ENCODE measurements around the gene SACM1L.
A peak's percentile ranks its signal among the peaks of the same experiment; 100 is the strongest.
"Not testable (repeated sequence)": the region's sequence is repeated elsewhere in the genome, so short reads cannot be mapped to it uniquely, and the experiment has no call there.

The SACM1L gene

DNA sequence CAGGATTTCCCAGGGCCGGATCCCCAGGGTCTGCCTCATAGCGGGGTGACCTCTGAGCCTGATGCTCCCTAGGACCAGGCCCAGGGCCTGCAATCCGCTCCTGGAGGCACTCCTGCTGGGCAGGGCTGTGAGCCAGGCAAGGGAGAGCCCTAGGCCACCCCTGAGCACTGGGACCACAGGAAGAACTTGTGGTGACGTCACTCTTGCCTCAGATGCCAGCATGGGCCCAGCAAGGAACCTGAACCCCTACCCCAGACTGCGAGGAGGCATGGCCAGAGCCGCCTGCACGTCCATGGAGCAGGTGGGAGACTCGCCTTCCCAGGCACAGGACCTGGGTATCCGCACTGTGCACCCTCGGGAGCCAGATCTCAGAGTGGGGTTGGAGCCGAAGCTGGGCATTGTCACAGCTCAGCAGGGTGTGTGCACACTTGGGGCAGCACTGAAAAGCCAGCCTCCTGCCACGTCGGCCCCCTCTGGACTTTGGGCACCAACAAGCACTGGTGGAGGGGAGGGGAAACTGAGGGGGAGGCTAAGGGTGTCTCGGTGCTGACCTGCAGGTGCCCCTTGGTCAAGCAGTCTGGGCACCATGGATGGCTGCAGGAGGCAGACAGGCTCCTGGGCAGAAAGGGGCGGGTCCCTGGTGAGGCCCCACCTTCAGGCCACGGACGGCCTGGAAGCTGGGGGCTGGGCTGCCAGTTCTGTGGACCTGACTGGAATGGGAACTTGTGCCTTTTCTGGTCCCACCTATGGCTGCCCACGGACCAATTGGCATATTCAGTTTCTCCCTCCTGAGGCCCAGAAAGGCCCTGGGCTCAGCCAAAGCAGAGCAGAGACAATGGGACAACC is 57.8 kb downstream of the SACM1L start:
- no peak for DNase-seq

DNA sequence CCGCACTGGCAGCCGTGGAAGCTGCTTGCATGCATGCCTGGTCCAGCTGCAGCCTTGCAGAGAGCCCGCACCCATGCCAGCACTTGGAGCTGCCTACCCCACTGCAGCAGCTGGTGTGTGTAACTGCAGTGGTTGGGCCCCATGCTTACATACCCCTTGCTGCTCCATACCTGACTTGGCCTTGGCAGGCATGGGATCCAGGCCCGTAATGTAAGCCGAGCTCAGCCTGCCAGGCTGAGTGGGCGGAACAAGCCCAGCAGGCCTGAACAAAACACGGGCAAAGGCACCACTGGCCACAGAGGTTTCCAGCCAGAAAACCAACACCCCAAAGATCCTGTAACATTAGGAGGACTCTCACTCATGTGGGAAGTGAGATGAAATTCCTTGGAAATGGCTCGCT is 58.9 kb downstream of the SACM1L start:
- no peak for DNase-seq

DNA sequence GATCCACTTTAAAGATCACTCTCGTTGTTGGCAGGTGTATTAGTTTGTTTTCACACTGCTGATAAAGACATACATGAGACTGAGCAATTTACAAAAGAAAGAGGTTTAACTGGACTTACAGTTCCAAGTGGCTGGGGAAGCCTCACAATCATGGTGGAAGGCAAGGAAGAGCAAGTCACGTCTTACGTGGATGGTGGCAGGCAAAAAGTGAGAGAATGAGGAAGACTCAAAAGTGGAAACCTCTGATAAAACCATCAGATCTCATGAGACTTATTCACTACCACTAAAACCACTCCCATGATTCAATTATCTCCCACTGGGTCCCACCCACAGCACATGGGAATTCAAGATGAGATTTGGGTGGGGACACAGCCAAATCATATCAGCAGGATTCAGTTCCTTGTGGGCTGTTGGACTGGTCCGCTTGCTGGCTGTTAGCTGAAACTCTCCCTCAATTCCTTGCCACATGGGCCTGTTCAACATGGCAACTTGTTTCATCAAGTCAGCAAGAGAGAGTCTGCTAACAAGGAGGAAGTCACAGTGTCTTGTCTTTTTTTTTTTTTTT is 59.9 kb downstream of the SACM1L start:
- DNase-seq, result peak; percentile 61

DNA sequence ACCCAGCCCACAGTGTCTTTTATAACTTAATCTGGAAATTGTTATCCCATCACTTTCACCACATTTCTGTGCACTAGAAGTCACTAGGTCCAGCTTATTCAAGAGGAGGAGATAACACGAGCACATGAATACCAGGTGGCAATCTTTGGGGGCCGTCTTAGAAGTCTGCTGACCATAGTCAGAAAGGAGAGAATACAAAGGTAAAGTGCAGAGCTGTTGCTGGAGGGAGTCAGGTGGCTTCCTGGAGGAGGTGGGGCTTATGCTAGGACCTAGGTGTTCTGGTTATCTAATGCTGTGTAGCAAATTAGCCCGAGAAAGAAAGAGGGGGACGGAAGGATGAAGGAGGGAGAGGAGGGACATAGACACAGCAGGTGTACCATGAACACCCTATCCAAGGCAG is 60.7 kb downstream of the SACM1L start:
- no peak for DNase-seq

DNA sequence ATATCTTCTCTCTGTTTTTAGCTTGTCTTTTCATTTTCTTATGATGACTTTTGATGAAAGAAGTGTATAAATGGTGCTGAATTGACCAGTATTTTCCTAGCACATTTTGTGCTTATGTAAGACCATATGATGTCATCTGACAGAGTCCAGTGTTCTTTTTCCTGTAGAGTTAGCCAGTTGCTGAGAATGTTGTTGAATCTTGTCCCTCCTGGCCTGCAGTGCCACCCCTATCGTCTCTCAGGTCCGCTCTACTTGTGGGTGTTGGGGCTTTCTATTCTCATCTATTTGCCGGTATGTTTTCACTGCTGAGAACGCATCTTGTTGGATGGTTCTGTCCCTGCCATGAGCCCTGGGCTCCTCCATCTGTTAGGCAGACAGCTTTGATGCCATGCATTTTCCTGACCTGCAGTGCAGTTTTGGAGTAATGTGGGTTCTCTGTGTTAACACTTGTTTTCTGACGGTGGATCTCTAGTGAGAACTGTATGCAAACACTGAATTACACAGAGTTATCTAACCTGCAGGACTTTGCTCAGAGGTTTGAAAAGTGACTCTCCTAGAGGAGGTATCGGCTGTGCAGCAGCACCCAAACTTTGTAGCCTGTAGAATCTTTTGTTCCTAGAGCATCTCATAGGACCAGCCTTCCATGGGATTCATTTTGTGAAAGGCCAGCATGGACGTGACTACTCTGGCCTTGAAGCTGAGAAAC is 62.5 kb downstream of the SACM1L start:
- DNase-seq, result no peak

DNA sequence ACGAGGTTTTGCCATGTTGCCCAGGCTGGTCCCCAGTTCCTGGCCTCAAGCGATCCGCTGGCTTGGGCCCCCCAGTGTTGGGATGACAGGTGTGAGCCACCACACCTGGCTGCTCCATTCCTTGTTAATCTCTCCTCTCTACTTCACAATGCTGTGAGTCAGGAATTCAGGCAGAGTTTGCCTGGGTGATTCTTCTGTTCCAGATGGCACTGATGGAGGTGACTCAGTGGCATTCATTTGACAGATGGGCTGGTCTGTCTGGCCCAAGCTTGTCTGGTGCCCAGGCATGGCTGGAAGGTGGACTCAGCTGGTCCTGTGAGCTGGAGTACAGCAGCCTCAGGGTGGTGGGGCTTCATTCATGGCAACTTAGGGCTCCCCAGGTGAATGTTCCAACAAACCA is 63.9 kb downstream of the SACM1L start:
- no peak for DNase-seq

DNA sequence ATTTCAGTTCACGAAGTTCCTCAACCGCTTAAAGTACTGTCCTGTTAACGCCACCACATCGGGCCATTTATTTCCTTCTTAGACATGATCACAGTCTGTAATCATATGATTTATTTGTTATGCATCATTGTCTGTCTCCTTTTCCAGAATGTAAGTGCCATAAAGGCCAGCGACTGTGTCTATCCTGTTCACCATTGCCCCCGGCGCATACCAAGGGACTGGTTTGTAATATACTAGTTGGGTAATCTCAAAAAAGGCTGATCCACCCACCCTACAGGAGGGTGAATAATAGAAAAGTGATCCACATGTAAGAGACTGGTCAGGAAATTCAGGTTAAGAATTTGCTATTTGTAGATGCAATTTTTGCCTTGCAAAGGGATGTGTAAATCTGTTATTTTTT is 65.3 kb downstream of the SACM1L start:
- DNase-seq, result no peak

DNA sequence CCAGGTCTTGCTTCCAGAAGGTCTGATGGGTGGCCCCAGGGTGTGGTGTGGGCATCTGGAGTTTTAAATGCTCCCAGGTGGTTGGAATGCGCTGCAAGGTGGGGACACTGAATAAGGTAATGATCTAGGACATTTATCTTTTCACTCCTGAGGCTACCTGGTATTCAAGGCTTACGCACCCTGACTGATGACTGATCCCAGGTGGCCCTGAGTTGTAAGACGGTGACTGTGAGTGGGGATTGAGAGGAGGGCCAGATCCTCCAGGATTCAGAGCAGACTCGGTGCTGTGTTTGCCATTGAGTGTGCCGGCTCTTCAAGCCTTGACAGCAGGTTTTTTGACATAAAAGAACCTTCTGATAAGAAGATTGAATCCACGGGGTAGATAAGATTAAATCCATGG is 66.9 kb downstream of the SACM1L start:
- DNase-seq, result no peak

DNA sequence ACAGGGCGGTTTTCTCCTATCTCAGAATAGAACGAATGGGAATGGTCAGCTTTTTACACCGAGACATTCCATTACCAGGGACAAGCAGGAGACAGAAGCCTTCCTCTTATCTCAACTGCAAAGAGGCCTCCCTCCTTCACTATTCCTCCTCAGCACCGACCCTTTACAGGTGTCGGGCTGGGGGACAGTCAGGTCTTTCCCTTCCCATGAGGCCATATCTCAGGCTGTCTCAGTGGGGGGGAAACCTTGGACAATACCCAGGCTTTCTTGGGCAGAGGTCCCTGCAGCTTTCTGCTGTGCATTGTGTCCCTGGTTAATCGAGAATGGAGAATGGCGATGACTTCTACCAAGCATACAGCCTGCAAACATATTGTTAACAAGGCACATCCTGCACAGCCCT is 67.9 kb downstream of the SACM1L start:
- DNase-seq, result not testable (repeated sequence)

DNA sequence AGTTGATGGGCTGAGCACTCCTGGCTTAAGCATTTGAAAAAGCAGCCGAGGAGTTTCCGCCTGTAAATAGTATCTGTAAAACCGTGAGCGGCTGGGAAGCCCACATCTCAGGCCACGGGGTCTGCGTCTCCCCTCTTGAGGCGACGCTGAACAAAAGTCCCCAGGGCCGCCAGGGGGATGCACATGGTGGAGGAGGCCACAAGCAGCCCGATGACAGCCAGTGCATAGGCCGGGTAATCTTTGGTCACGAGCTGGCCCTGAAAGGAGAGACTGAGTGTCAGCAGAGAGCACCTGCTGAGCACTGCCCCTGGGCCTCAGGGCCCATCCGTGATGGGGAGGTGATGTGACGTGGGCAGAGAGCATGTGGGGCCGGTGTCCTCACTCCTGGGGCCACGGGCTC is 69.7 kb downstream of the SACM1L start:
- DNase-seq, result no peak

DNA sequence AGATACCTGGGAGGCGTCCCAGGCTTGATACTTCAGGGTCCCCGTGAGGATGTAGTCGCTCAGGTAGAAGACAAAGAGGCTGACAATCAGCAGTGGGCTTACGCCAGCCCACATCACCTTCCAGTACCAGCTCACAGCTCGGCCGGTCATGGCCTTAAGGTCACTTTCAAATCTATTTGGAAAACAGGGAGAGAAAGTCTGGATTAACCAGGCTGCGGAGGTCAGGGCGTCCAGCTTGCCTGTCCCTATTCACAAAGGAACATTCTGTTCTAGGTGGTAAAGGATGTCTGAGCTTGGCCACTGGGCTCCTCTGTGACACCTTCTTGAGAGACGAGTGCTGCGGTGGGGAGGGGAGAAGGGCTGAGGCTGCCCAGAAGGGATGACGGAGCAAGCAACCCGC is 70.7 kb downstream of the SACM1L start:
- DNase-seq, result no peak

DNA sequence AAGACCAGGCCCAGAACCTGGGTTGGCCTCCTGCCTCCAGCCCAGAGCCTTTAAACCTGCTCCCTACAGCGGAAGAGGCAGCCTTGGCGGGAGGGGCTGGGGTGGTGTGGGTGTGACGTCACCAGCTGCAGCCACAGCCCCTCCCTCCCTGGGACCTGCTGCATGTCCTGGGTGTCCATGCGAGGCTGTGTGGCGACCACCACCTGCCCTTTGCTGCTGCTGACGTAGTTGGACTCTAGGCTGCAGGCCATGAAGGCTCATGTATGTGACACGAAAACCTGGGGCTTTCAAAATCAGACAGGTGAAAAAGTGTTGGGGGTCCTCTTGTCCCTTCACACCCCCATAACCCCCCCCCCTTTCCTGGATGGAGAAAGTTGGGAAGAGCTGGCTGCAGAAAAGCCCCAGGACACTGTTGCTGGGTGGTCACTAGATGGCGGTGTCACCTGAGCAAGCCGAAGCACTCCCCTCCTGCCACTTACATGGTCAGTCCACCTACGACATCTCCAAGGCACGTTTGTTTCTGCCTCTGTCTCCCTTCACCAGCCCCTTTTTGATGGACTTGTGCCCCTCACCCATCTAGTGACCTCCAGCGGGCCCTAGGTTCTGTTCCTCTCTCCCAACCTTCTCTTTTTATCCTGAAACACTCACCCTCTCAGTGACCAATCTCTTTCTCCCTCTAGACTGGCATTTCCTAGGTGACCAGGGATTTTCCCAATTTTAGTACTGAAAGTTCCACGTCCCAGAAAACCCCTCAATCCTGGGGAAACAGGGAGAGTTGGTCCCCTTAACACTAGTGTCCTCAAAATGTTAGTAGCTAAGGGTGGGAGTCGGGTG is 71.9 kb downstream of the SACM1L start:
- peak; percentile 74 for DNase-seq

DNA sequence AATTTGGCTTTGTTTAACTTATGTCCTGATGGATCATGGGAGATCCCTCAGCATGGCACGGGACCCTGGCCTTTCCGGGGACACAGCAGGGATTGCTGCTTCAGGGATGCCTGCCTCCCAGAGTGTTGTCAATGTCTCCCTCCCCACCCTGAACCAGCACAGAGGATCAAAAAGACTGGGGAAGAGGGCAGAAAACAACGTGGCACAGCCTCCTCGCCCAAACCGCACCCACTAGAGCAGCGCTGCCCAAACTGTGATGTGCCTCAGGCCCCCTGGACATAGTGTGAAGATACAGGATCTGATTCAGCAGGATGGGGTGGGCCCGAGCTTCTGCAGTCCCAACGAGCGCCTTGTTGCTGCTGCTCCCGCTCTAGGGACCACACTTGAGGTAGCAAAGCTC is 72.6 kb downstream of the SACM1L start:
- DNase-seq, result no peak

DNA sequence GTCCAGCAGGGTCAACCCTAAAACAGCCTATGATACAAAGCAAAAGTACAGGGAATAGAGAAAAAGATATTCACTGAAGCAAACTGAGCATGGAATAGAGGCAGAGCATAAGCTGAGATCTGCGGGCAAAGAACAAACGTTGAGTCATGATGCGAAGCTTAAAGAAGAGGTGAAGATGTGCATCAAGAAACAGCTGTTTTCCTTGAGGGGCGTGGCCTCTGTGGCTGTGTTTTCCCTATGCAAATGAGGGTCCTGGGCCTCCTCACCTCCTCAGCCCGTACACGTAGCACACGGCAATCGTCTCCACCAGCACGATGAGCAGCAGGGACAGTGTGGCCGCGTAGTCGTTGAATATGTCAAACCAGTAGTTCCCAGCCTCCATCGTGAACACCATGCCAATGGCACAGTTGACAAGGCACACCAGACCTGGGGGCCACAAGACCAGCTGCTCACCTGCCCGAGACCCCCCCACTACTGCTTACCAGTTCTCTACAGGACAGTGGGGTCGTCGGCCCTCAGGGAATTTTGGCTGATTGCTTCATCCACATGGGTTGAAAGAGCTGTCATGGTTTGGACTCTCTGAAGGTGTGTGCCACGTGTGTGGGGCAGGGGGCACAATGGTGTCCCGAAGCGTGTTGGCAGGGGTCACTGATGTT is 73.6 kb downstream of the SACM1L start:
- no peak for DNase-seq

DNA sequence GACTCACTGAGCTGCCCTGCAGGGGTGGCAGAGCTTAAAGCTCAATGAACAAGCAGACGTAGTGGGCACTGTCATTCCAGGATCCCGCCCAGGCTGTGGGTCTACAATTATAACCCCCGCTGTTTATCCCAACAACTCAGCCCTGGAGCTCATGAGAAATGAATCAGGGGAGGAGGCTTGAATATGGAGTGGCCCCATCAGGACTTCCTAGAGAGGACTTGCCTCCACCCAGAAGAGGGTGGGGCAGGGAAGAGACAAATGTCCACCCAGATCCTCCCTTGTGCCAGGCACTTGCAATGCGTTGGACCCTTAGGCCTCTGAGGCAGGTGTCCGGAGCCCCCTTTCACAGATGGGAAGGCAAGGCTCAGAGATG is 74.1 kb downstream of the SACM1L start:
- DNase-seq, result no peak

DNA sequence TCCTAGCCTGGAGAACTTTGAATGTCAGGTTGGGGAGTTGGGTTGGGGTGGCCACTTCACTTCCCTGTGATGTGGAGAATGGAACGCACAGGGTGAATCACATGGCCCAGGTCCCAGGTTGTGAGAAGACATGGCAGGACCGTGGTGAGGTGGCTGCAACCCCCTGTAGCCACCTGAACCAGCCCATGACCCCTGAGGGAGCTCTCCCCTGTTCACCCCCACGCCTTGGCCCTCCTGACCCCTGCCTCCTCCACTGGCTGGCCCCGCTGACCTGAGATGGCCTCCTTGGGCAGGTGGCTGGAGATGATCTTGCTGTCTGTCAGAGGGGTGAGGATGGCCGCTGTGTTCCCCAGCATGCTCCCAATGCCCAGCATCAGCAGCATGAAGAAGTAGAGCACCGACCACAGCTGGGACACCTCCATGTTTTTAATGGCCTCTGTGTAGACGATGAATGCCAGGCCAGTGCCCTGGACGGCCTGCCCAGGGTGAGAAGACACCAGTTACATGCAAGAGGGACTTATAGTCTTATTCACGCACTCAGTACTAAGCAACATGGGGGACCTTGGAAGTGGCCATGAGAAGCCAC is 76.2 kb downstream of the SACM1L start:
- no peak for DNase-seq

DNA sequence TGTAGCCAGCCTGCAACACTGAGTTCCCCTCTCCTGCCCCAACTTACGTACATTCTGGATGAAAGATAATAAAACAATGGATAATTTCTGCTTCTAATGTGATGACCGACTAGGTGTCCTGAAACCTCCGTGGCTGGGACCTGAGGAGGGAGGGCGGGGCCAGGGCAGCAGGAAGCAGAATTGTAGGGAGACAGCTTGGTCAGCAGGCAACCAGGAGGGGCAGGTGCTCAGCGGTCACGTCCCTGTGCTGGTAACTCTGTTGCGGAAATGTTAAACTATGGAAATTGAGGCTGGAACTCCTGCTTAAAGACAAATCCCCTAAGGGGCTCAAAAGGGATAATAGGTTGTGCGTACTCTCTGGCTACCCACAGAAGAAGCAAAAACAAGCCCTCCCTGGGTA is 76.8 kb downstream of the SACM1L start:
- no peak for DNase-seq

DNA sequence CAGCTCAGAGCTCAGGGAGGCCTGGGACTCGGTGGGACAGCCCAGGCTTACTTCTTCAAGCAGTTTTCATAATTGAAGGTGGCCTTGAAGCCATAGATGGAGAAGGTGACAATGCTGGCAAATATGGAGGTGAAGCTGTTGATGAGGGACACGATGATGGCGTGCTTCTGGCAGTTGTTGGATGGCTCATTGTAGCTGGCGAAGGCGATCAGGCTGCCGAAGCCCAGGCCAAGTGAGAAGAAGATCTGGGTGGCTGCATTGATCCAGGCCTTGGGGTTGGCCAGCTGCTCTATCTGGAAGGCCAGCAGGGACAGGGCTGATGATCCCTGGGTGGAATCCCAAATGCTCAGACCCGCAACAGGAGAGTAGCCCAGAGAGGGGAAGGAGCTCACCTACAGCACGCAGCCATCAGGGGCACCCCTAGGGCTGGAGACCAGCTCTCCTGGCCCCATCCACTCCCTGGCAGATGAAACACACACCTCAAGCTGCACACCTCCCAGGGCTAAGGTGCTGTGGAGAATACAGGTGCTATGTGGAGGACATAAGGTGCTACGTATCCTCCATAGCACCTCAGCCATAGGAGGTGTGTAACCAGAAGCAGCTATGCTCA is 82.1 kb downstream of the SACM1L start:
- no peak for DNase-seq

DNA sequence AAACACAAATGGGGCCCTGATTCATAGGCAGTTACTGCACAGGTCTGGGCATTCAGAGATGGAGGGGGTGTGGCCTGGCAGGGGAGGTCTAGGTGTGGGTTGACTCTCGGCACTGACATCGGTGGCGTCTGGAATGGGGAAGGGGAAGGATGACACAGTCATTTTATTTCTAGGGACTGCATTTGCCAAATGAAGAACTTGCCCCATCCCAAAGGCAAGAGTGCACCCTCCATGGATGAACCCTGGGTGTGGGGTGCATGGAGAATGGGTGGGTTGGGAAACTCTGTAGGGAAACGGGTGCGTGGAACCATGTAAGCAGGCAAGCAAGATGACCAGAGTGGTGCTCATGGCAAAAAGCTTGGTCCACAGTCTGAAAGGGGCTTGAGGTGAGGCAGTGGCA is 82.6 kb downstream of the SACM1L start:
- no peak for DNase-seq

DNA sequence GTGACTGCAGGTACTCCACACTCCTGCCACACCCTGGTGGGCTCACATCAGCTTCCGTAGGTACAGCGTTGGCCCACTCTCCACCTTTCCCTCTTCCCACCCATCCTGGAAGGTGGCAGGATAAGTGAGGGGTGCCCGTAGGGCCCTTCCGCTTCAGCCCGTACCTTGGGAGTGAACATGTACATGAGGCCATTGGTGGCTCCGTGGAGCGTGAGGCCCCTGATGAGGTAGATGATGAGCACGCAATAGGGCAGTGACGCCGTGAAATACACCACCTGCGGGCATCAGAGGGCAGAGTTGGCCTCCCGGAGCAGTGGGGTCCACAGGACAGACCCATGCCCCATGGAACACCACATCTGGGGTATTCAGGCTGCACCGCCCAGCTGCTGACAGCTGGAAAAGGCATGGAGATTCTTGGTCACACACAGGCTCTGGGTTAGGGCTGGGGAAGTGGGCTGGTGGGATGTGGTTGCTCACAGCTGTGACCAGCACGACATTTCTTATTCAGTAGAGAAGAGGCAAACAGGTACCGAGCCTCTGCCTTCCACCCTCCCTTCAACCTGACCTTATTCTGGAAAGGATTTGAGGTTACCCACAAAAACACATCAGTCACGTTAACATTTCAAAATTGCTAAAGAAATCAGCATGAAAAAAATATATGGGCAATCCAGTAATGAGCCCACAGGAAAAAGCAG is 83.3 kb downstream of the SACM1L start:
- DNase-seq, result no peak

DNA sequence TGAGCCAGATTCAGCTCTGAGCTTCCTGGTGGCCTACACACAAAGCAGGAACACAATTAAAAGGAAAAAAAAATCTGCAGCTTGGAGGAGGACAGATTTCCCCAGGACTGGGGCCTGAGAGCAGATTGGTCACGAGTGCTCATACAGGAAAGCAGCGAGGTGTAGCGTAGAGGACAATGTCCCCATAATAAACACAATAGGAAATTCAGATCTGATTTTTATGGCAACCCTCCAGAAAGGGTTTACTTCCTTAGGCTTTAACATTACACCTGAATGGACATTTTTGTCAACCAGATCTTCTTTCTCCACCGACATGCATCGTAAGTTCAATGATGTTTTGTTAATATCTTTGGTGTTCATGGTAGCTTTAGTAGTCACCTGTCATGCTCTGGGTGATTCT is 83.9 kb downstream of the SACM1L start:
- DNase-seq, result no peak
